ENCODE data around the gene MED13. TPM values are rescaled to one million over a fixed set of nuclear protein-coding genes. Genes with fewer than 3 reads are reported as not detected.

MED13 gene
- total and polyA plus RNA-seq, 11 donors: 5.6 to 59.1 (median 38.9) TPM

DNA sequence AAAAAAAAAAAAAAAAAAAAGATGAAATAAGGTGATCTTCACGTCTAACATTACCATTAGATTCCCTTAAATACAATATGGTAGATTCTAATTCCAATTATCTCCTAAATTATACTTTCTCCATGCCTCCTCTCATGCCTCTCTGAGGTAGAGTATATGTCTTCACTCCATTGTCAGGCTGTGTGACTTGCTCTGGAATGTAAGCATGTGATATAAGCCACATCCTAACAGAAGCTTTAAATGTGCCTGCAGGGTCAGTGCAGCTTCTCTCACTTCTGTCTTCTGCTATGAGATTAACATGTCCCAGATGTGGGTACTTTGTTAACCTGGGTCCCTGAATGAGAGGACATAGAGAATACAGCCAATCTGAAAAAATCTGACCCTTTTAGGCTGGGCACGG is 32.6 kb downstream of the MED13 start:
- ATAC-seq (peak in 1 of 4 donors; percentile 28), DNase-seq (no peak)
- H3K9me3 ChIP-seq: no peaks in the 10 kb centered on the region
- H3K27me3 ChIP-seq: no peaks in the 10 kb centered on the region
- H3K27ac ChIP-seq: no peak overlapping the region
- H3K4me3 ChIP-seq: no peak overlapping the region
- H3K4me1 ChIP-seq: peaks cover 0 to 10% (median 0%) of the 10 kb centered on the region in 12 donors
- intact Hi-C loops (cut with DNase I): no loop called here
- TF ChIP-seq, protein P1, sequence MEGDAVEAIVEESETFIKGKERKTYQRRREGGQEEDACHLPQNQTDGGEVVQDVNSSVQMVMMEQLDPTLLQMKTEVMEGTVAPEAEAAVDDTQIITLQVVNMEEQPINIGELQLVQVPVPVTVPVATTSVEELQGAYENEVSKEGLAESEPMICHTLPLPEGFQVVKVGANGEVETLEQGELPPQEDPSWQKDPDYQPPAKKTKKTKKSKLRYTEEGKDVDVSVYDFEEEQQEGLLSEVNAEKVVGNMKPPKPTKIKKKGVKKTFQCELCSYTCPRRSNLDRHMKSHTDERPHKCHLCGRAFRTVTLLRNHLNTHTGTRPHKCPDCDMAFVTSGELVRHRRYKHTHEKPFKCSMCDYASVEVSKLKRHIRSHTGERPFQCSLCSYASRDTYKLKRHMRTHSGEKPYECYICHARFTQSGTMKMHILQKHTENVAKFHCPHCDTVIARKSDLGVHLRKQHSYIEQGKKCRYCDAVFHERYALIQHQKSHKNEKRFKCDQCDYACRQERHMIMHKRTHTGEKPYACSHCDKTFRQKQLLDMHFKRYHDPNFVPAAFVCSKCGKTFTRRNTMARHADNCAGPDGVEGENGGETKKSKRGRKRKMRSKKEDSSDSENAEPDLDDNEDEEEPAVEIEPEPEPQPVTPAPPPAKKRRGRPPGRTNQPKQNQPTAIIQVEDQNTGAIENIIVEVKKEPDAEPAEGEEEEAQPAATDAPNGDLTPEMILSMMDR (IDR thresholded peaks at IDR 0.05): no peak
- TF ChIP-seq POLR2A (IDR thresholded peaks at IDR 0.05): no peak
- peaks cover 0 to 97% (median 85%) of the 10 kb centered on the region in 9 donors for H3K36me3 ChIP-seq
- 68 to 88% (median 84%) methylated on average over 2 of the region's 2 CpGs for WGBS, 4 donors

DNA sequence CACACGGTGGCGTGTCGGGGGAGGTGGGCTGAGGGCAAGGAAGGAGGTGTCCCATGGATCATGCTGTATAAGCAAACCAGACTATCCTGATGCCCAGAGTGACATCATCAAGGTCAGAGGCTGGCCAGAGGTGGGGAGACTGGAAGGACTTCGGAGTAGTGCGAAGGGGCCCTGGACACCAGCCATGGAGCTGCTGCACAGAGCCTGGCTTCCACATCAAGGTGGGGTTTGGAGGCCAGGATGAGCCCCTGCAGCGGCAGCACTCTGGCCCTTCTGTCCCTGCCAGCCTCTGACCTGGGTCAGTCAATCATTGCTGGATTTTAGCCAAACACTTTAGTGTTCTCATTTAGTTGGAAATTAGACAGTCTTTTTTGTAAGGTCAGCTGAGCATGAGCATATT is 34.8 kb downstream of the MED13 start:
- Histone ChIP-seq H3K4me3 (no peak overlapping the region), H3K4me1 (peaks cover 0 to 24% (median 8%) of the 10 kb centered on the region in 12 donors), H3K36me3 (peaks cover 0 to 100% (median 96%) of the 10 kb centered on the region in 9 donors), H3K27ac (no peak overlapping the region), H3K9me3 (no peaks in the 10 kb centered on the region), H3K27me3 (no peaks in the 10 kb centered on the region)
- DNase-seq: no peak
- 87 to 93% (median 91%) methylated on average over 6 of the region's 6 CpGs for WGBS, 4 donors
- intact Hi-C loops (cut with DNase I): no loop called here
- peak in 3 of 4 donors; percentile 13 to 41 (median 36) for ATAC-seq
- TF ChIP-seq POLR2A (IDR thresholded peaks at IDR 0.05): no peak
- TF ChIP-seq, protein P1 (IDR thresholded peaks at IDR 0.05): no peak

DNA sequence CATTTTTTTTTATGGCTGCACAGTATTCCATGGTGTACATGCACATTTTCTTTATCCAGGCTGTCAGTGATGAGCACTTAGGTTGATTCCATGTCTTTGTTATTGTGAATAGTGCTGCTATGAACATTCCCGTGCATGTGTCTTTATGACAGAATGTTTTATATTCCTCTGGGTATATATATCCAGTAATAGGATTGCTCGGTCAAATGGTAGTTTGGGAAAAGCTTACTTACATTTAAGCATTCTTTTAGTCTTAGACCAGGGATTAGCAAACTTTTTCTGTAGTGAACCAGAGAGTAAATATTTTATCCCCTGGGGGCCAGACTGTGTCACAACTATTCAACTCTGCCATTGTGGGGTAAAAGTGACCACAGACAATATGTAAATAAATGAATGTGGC is 40.2 kb downstream of the MED13 start:
- TF ChIP-seq, protein P1 (IDR thresholded peaks at IDR 0.05): no peak
- H3K27ac ChIP-seq: no peak overlapping the region
- DNase-seq (no peak), ATAC-seq (no peak)
- H3K9me3 ChIP-seq: no peaks in the 10 kb centered on the region
- no peaks in the 10 kb centered on the region for H3K27me3 ChIP-seq
- H3K4me1 ChIP-seq: peaks cover 0 to 19% (median 8%) of the 10 kb centered on the region in 12 donors
- no peak overlapping the region for H3K4me3 ChIP-seq
- peaks cover 0 to 92% (median 89%) of the 10 kb centered on the region in 9 donors for H3K36me3 ChIP-seq
- intact Hi-C loops (cut with DNase I): no loop called here
- WGBS, 4 donors: 74 to 87% (median 80%) methylated on average over 2 of the region's 2 CpGs

DNA sequence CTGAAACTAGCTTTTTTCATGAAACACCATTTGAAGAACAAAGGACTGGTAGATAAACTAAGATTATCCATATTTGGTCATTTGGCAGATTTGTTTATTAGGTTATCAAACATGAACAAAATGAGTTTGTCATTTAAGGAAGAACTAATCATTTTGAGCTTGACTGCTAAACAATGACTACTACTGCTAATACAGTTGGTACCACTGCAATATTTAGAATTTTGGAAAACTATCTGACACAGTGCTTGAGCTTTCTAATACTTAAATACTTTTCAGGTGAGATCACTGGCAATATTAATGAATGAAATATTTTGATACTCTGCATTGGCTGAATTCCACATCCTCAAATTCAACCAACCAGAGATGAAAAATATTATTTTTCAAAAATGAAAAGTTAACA is 47.2 kb downstream of the MED13 start:
- H3K4me3 ChIP-seq: no peak overlapping the region
- TF ChIP-seq, protein P1 (IDR thresholded peaks at IDR 0.05): no peak
- TF ChIP-seq POLR2A (IDR thresholded peaks at IDR 0.05): no peak
- ATAC-seq (no peak), DNase-seq (no peak)
- intact Hi-C loops (cut with DNase I): no loop called here
- peaks cover 0 to 7% (median 0%) of the 10 kb centered on the region in 12 donors for H3K9me3 ChIP-seq
- H3K27ac ChIP-seq: no peak overlapping the region
- H3K27me3 ChIP-seq: no peaks in the 10 kb centered on the region
- H3K36me3 ChIP-seq: peaks cover 0 to 86% (median 68%) of the 10 kb centered on the region in 9 donors
- H3K4me1 ChIP-seq: peaks cover 0 to 9% (median 3%) of the 10 kb centered on the region in 12 donors
